ENCODE results near the gene GPC3.

- TF ChIP-seq, protein P1, sequence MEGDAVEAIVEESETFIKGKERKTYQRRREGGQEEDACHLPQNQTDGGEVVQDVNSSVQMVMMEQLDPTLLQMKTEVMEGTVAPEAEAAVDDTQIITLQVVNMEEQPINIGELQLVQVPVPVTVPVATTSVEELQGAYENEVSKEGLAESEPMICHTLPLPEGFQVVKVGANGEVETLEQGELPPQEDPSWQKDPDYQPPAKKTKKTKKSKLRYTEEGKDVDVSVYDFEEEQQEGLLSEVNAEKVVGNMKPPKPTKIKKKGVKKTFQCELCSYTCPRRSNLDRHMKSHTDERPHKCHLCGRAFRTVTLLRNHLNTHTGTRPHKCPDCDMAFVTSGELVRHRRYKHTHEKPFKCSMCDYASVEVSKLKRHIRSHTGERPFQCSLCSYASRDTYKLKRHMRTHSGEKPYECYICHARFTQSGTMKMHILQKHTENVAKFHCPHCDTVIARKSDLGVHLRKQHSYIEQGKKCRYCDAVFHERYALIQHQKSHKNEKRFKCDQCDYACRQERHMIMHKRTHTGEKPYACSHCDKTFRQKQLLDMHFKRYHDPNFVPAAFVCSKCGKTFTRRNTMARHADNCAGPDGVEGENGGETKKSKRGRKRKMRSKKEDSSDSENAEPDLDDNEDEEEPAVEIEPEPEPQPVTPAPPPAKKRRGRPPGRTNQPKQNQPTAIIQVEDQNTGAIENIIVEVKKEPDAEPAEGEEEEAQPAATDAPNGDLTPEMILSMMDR (conservative IDR thresholded peaks at IDR 0.05; ENCODE audit: low read depth in 2 of 2): no peak
- TF ChIP-seq EZH2 (IDR thresholded peaks at IDR 0.05; ENCODE audit: low read depth, unreplicated experiment) (no peak), JUNB (IDR thresholded peaks at IDR 0.05; ENCODE audit: unreplicated experiment) (no peak)
- TF ChIP-seq, protein P2, sequence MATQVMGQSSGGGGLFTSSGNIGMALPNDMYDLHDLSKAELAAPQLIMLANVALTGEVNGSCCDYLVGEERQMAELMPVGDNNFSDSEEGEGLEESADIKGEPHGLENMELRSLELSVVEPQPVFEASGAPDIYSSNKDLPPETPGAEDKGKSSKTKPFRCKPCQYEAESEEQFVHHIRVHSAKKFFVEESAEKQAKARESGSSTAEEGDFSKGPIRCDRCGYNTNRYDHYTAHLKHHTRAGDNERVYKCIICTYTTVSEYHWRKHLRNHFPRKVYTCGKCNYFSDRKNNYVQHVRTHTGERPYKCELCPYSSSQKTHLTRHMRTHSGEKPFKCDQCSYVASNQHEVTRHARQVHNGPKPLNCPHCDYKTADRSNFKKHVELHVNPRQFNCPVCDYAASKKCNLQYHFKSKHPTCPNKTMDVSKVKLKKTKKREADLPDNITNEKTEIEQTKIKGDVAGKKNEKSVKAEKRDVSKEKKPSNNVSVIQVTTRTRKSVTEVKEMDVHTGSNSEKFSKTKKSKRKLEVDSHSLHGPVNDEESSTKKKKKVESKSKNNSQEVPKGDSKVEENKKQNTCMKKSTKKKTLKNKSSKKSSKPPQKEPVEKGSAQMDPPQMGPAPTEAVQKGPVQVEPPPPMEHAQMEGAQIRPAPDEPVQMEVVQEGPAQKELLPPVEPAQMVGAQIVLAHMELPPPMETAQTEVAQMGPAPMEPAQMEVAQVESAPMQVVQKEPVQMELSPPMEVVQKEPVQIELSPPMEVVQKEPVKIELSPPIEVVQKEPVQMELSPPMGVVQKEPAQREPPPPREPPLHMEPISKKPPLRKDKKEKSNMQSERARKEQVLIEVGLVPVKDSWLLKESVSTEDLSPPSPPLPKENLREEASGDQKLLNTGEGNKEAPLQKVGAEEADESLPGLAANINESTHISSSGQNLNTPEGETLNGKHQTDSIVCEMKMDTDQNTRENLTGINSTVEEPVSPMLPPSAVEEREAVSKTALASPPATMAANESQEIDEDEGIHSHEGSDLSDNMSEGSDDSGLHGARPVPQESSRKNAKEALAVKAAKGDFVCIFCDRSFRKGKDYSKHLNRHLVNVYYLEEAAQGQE (IDR thresholded peaks at IDR 0.05; ENCODE audit: unreplicated experiment): no peak
Measured at GRCh38 chrX:133495464-133496391, 489.7 kb downstream of the GPC3 start.

Measured in GM23338 (cell line).